HCT116 (cell line): ENCODE data around the gene TK2. TPM values are rescaled to one million over a fixed set of nuclear protein-coding genes. Genes with fewer than 3 reads are reported as not detected.

ENCODE experiments used
- ATAC-seq: fragments of 200-7000 bp; cut with Tn5 transposase; 2 replicates; pipeline ENCODE4 v1.9.1; 2020; ENCODE audit warnings: mild to moderate bottlenecking, moderate library complexity
- BruUV-seq: library from RNA; stranded (reverse); fragments of 400-500 nt; replicated peaks from 2 replicates; lab custom pipeline; 2021; lab: Mats Ljungman, UMichigan
- CTCF ChIA-PET: fragments of 300-600 bp; sonication (Branson Sonifier 250); formaldehyde crosslinking; loops from one replicate; lab custom pipeline; 2021; ENCODE audit warnings: antibody characterized with exemption; lab: Charles Lee
- POLR2A ChIA-PET: fragments of 300-600, 350-600 bp; sonication (Branson Sonifier 250); formaldehyde crosslinking; loops from one replicate; lab custom pipeline; 2021; ENCODE audit warnings: antibody characterized with exemption; lab: Charles Lee
- RAD21 ChIA-PET, 2 experiments: fragments of 300-600 bp; sonication (Branson Sonifier 250); formaldehyde crosslinking; loops; one replicate each; lab custom pipeline; 2023; ENCODE audit warnings: low total read pairs in 2 of 2; ENCODE audit not compliant: uncharacterized antibody in 2 of 2, unreplicated experiment in 2 of 2, low non-redundant PET in 1 of 2; lab: Charles Lee
- DNase-seq: peaks from one replicate; pipeline ENCODE4 v3.0.0-alpha.2; 2010; ENCODE audit warnings: low read depth, low spot score
- H2AFZ ChIP-seq: fragments of 200-600 bp; shearing (Covaris generic), sonication (generic); 2 replicates; pipeline ENCODE4 v1.6.1; 2017; ENCODE audit warnings: low read depth, mixed run types, mixed read lengths, antibody characterized with exemption, low read length; ENCODE audit not compliant: poor library complexity, severe bottlenecking
- H3K27ac ChIP-seq: 2 replicates; pipeline ENCODE4 v1.5.1; 2012; ENCODE audit warnings: low read depth, low read length
- H3K27me3 ChIP-seq: fragments of 200-600 bp; sonication (generic); 2 replicates; pipeline ENCODE4 v1.6.1; 2016; ENCODE audit warnings: mixed run types, low read length, mixed read lengths; ENCODE audit not compliant: insufficient read depth
- H3K36me3 ChIP-seq, 2 experiments: fragments of 200-500 bp in 1 of 2; fragments of 200-600 bp in 1 of 2; sonication (Bioruptor generic) in 1 of 2; sonication (generic) in 1 of 2; 2 replicates each; pipeline versions ENCODE4 v1.5.1 to v1.6.1; 2014 to 2016; ENCODE audit warnings: low read length in 2 of 2, inconsistent platforms in 1 of 2, mixed read lengths in 1 of 2, mixed run types in 1 of 2; ENCODE audit not compliant: insufficient read depth in 2 of 2, control insufficient read depth in 1 of 2
- H3K4me1 ChIP-seq, 2 experiments: fragments of 200-600 bp in 1 of 2; sonication (generic) in 1 of 2; 2 replicates each; pipeline versions ENCODE4 v1.5.1 to v1.6.1; 2012 to 2017; ENCODE audit warnings: low read length in 2 of 2, inconsistent platforms in 1 of 2, mild to moderate bottlenecking in 1 of 2, mixed read lengths in 1 of 2, mixed run types in 1 of 2, moderate library complexity in 1 of 2; ENCODE audit not compliant: insufficient read depth in 2 of 2, control insufficient read depth in 1 of 2
- H3K4me2 ChIP-seq: fragments of 200-600 bp; sonication (generic); 2 replicates; pipeline ENCODE4 v1.6.1; 2017; ENCODE audit warnings: mixed run types, low read length, mixed read lengths
- H3K4me3 ChIP-seq, 2 experiments: fragments of 200-600 bp in 1 of 2; sonication (generic) in 1 of 2; replicated peaks in 1 of 2; 2 replicates each; pipeline ENCODE4 v1.5.1; 2011 to 2016; ENCODE audit warnings: low read length in 2 of 2, control low read depth in 1 of 2, low read depth in 1 of 2, mild to moderate bottlenecking in 1 of 2, mixed read lengths in 1 of 2, mixed run types in 1 of 2
- H3K79me2 ChIP-seq: fragments of 200-600 bp; sonication (generic); 2 replicates; pipeline ENCODE4 v1.6.1; 2017; ENCODE audit warnings: mild to moderate bottlenecking, mixed run types, low read length, moderate library complexity, mixed read lengths; ENCODE audit not compliant: insufficient read depth
- H3K9ac ChIP-seq: fragments of 200-600 bp; sonication (generic); 2 replicates; pipeline ENCODE4 v1.6.1; 2016; ENCODE audit warnings: low read length, mixed read lengths
- H3K9me2 ChIP-seq: fragments of 200-600 bp; sonication (generic), shearing (Covaris generic); 2 replicates; pipeline ENCODE4 v1.6.1; 2017; ENCODE audit warnings: mixed run types, mild to moderate bottlenecking, moderate library complexity; ENCODE audit not compliant: insufficient read depth
- H3K9me3 ChIP-seq, 2 experiments: fragments of 200-500 bp in 1 of 2; fragments of 200-600 bp in 1 of 2; sonication (Bioruptor generic) in 1 of 2; sonication (generic) in 1 of 2; 2 replicates each; pipeline ENCODE4 v1.6.1; 2014 to 2017; ENCODE audit warnings: low read length in 2 of 2, mixed read lengths in 2 of 2, inconsistent platforms in 1 of 2, low read depth in 1 of 2, mild to moderate bottlenecking in 1 of 2, mixed run types in 1 of 2, moderate library complexity in 1 of 2; ENCODE audit not compliant: control insufficient read depth in 1 of 2, insufficient read depth in 1 of 2
- H4K20me1 ChIP-seq: fragments of 200-600 bp; sonication (generic), shearing (Covaris generic); 2 replicates; pipeline ENCODE4 v1.6.1; 2017; ENCODE audit warnings: mixed run types, mild to moderate bottlenecking, moderate library complexity; ENCODE audit not compliant: insufficient read depth
- ATF3 ChIP-seq: IDR thresholded peaks from 2 replicates; pipeline ENCODE4 v1.6.1; 2012
- EGR1 ChIP-seq: IDR thresholded peaks from 2 replicates; pipeline ENCODE4 v1.6.1; 2012; ENCODE audit warnings: low read depth
- EZH2phosphoT487 ChIP-seq: fragments of 200-600 bp; IDR thresholded peaks from 2 replicates; pipeline ENCODE4 v1.6.1; 2018; ENCODE audit warnings: antibody characterized with exemption, borderline replicate concordance
- FOSL1 ChIP-seq: IDR thresholded peaks from 2 replicates; pipeline ENCODE4 v1.6.1; 2012; ENCODE audit warnings: low read depth
- MAX ChIP-seq: IDR thresholded peaks from 2 replicates; pipeline ENCODE4 v1.6.1; 2012
- REST ChIP-seq: IDR thresholded peaks from 2 replicates; pipeline ENCODE4 v1.6.1; 2012; ENCODE audit warnings: low read depth
- intact Hi-C: fragments of 100-400 bp; cut with micrococcal nuclease; formaldehyde crosslinking; loops from 2 replicates; pipeline ENCODE4 v1.10.0; 2022
- total RNA-seq: library from RNA; stranded (reverse); gene quantifications from one replicate; pipeline ENCODE4 v1.2.1, GENCODE V29; 2021; ENCODE audit not compliant: unreplicated experiment

TK2 gene
- total RNA-seq, 1 experiment from 2014 or later = 15.4 TPM

- TF ChIP-seq REST = no peak
- no peak for TF ChIP-seq ATF3
- TF ChIP-seq EZH2phosphoT487 = no peak
- no peak for TF ChIP-seq EGR1
Measured at GRCh38 chr16:66521951-66522771, 27.8 kb downstream of the TK2 start (continued).

- H3K9me3 ChIP-seq = no peaks in the 10 kb centered on the region
- TF ChIP-seq ATF3 (no peak), MAX (no peak), FOSL1 (no peak)
- TF ChIP-seq, all 23 proteins: peak for 0
- Histone ChIP-seq H4K20me1 (no peaks in the 10 kb centered on the region), H3K9ac (no peak overlapping the region), H3K9me2 (no peaks in the 10 kb centered on the region), H3K36me3 (no peaks in the 10 kb centered on the region), H3K4me3 (no peak overlapping the region), H3K79me2 (no peaks in the 10 kb centered on the region), H2AFZ (no peak overlapping the region), H3K4me2 (peak overlapping the region; percentile 62), H3K4me1 (peaks cover 44 to 54% of the 10 kb centered on the region in 2 experiments), H3K27me3 (no peaks in the 10 kb centered on the region), H3K27ac (no peak overlapping the region)
- RAD21 ChIA-PET = no interaction called here
- no peak for DNase-seq
- CTCF ChIA-PET = interaction anchor here (0.6 to 2.8 kb wide), 6 partner anchors 19 to 309 kb away, joined by 3 to 10 read pairs (median 4); partner anchors contain the start of gene NAE1
- intact Hi-C loops = no loop called here
- no peak for ATAC-seq
- BruUV-seq = no TSS peak
- POLR2A ChIA-PET = interaction anchor here (1.9 kb wide), 1 partner anchor 26 kb away, joined by 9 read pairs; no protein-coding TSS in a partner anchor
Measured at GRCh38 chr16:66521252-66521713, 28.6 kb downstream of the TK2 start.
